Mucosa of descending colon (tissue), 3 donors: ENCODE results near the gene MCTP1. TPM values are rescaled to one million over a fixed set of nuclear protein-coding genes. Genes with fewer than 3 reads are reported as not detected.

Experiments
- ATAC-seq: fragments of 200-7000 bp; cut with Tn5 transposase; one replicate; pipeline ENCODE4 v1.9.1; 2020; ENCODE audit warnings: mild to moderate bottlenecking, moderate library complexity
- DNase-seq, 3 donors: peaks; one replicate each; pipeline ENCODE4 v3.0.0-alpha.2; 2020
- H3K36me3 ChIP-seq: fragments of 200-600 bp; one replicate; pipeline ENCODE4 v1.8.0; 2021; ENCODE audit warnings: low read depth, mild to moderate bottlenecking
- H3K4me1 ChIP-seq: fragments of 200-600 bp; one replicate; pipeline ENCODE4 v1.8.0; 2021; ENCODE audit warnings: low read depth, mild to moderate bottlenecking
- H3K4me3 ChIP-seq: fragments of 200-600 bp; one replicate; pipeline ENCODE4 v1.8.0; 2021; ENCODE audit warnings: mild to moderate bottlenecking
- H3K9me3 ChIP-seq: fragments of 200-600 bp; one replicate; pipeline ENCODE4 v1.8.0; 2021; ENCODE audit warnings: mild to moderate bottlenecking
- CTCF ChIP-seq: fragments of 200-600 bp; IDR thresholded peaks from one replicate; pipeline ENCODE4 v1.8.0; 2022; ENCODE audit warnings: antibody characterized with exemption, mild to moderate bottlenecking
- intact Hi-C, 2 donors: fragments of 100-400 bp; cut with DNase I in 1 of 2; cut with micrococcal nuclease in 1 of 2; formaldehyde crosslinking; loops; one replicate each; pipeline versions ENCODE4 v1.11.0 to v1.11.1; 2022; cut with DNase I, micrococcal nuclease
- total RNA-seq, 3 donors: library from RNA; stranded (reverse); fragmentation: NEBNext Ultra II Directional in 2 of 3; extraction: Animal tissue kit (Norgen Biotek cat#: 25700) in 2 of 3; gene quantifications; one replicate each; pipeline versions ENCODE4 v1.2.1 to v1.2.4, GENCODE V29; 2021 to 2023
- donor health status: DM: no; HTN: no; CAD: no; lungs with moderate emphysema.
- donor health status: DM: no; HTN: no; CAD: no.
- donor health status: DM: no; HTN: yes; CAD: no.

MCTP1 gene
- total RNA-seq, 3 donors from 2014 or later, result 6.8 to 12.3 (median 7.7) TPM

- TF ChIP-seq CTCF, result no peak
- no peaks in the 10 kb centered on the region for H3K36me3 ChIP-seq
- no peak for DNase-seq
- H3K4me3 ChIP-seq, result no peak overlapping the region
- no peaks in the 10 kb centered on the region for H3K9me3 ChIP-seq
- intact Hi-C loops, result no loop called here
- no peaks in the 10 kb centered on the region for H3K4me1 ChIP-seq
- ATAC-seq, result no peak
These were observed 142.7 kb downstream of the MCTP1 start for GRCh38 chr5:95142145-95142544.

- no peaks in the 10 kb centered on the region for H3K36me3 ChIP-seq
- DNase-seq (no peak), ATAC-seq (no peak)
- no peaks in the 10 kb centered on the region for H3K9me3 ChIP-seq
- no peak overlapping the region for H3K4me3 ChIP-seq
- intact Hi-C loops, result no loop called here
- no peaks in the 10 kb centered on the region for H3K4me1 ChIP-seq
- TF ChIP-seq CTCF, result no peak
These were observed 143.8 kb downstream of the MCTP1 start for GRCh38 chr5:95141141-95141540.

DNA sequence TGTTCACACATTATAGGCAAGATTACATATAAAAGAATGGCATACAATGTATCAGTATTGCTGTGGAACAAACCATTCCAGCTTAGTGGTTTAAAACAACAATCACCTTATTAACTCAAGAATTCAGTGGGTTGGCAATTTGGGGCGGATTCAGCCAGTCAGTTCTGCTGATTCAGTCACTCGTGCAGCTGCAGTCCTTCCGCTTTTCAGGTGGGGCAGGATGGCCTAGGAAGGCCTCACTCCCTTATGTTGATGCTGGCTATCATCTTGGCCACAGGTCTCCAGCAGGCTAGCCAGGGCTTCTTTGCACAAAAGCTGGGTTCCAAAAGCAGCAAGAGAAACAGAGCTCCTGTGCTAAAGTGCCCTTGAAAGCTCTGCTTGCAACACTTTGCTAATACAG, 150.6 kb downstream of the MCTP1 start:
- DNase-seq, result no peak
- intact Hi-C loops, result no loop called here
- no peaks in the 10 kb centered on the region for H3K9me3 ChIP-seq
- no peak for TF ChIP-seq CTCF
- H3K4me3 ChIP-seq, result no peak overlapping the region
- no peaks in the 10 kb centered on the region for H3K36me3 ChIP-seq
- ATAC-seq, result no peak
- no peaks in the 10 kb centered on the region for H3K4me1 ChIP-seq

GRCh38 chr5:95132096-95132495, 152.8 kb downstream of the MCTP1 start:
- Histone ChIP-seq H3K9me3 (no peaks in the 10 kb centered on the region), H3K4me3 (no peak overlapping the region), H3K4me1 (no peaks in the 10 kb centered on the region), H3K36me3 (no peaks in the 10 kb centered on the region)
- intact Hi-C loops, result no loop called here
- TF ChIP-seq CTCF, result no peak
- DNase-seq, result no peak
- no peak for ATAC-seq

- no peak for TF ChIP-seq CTCF
- intact Hi-C loops, result no loop called here
- ATAC-seq (no peak), DNase-seq (no peak)
- Histone ChIP-seq H3K9me3 (no peaks in the 10 kb centered on the region), H3K36me3 (no peaks in the 10 kb centered on the region), H3K4me1 (no peaks in the 10 kb centered on the region), H3K4me3 (no peak overlapping the region)
These were observed 154.0 kb downstream of the MCTP1 start for GRCh38 chr5:95130941-95131340.

- intact Hi-C loops, result no loop called here
These were observed 160.2 kb downstream of the MCTP1 start for GRCh38 chr5:95124731-95125130.

More at GRCh38 chr5:95124731-95125130, 160.2 kb downstream of the MCTP1 start:
- H3K4me3 ChIP-seq, result no peak overlapping the region
- DNase-seq, result no peak
- H3K4me1 ChIP-seq, result no peaks in the 10 kb centered on the region
- H3K9me3 ChIP-seq, result no peaks in the 10 kb centered on the region
- ATAC-seq, result no peak
- H3K36me3 ChIP-seq, result no peaks in the 10 kb centered on the region
- TF ChIP-seq CTCF, result no peak
